ENCODE results near the gene SP9. TPM values are rescaled to one million over a fixed set of nuclear protein-coding genes. Genes with fewer than 3 reads are reported as not detected.

The SP9 gene
- total and polyA plus RNA-seq, 4 donors: 0.30 to 1.9 (median 1.2) TPM

DNA sequence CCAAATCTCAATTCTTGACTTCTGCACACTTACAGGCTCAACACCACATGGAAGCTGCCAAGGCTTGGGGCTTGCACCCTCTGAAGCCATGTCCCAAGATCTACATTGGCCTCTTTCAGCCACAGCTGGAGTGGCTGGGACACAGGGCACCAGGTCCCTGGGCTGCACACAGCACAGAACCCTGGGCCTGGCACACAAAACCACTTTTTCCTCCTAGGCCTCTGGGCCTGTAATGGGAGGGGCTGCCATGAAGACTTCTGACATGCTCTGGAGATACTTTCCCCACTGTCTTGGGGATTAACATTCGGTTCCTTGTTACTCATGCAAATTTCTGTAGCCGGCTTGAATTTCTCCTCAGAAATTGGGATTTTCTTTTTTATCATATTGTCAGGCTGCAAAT is 29.9 kb downstream of the SP9 start:
- WGBS (ENCODE audit: insufficient coverage): 100% methylated on average over 2 of the region's 2 CpGs
- H3K27me3 ChIP-seq (ENCODE audit: control insufficient read depth, insufficient read depth, low read length): no peaks in the 10 kb centered on the region
- no peak overlapping the region for H3K4me3 ChIP-seq (ENCODE audit: low read depth, low read length)
- no peak for DNase-seq (ENCODE audit: low read depth in 4 of 6, low spot score in 6 of 6)
- no peak overlapping the region for H3K27ac ChIP-seq (ENCODE audit: low read depth, low read length)
- peaks cover 12% of the 10 kb centered on the region for H3K36me3 ChIP-seq (ENCODE audit: control insufficient read depth, insufficient read depth, low read length)
- H3K4me1 ChIP-seq (ENCODE audit: control insufficient read depth, insufficient read depth, low read length): no peaks in the 10 kb centered on the region
- H3K9me3 ChIP-seq (ENCODE audit: control insufficient read depth, insufficient read depth, low read length): peaks cover 4% of the 10 kb centered on the region

DNA sequence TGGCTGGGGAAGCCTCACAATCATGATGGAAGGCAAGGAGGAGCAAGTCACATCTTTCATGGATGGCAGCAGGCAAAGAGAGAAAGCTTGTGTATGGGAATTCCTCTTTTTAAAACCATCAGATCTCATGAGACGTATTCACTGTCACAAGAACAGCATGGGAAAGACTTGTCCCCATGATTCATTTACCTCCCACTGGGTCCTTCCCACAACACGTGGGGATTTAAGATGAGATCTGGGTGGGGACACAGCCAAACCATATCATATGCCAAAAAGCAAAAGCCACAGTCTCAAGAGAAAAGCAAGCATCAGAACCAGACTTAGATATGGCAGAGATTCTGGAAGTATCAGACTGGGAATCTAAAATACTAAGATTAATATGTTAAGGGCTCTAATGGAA is 30.8 kb downstream of the SP9 start:
- no peak for DNase-seq (ENCODE audit: low read depth in 4 of 6, low spot score in 6 of 6)
- no CpG with 5 or more reads among the region's 2 CpGs for WGBS (ENCODE audit: insufficient coverage)
- Histone ChIP-seq H3K4me3 (ENCODE audit: low read depth, low read length) (no peak overlapping the region), H3K27ac (ENCODE audit: low read depth, low read length) (no peak overlapping the region), H3K4me1 (ENCODE audit: control insufficient read depth, insufficient read depth, low read length) (no peaks in the 10 kb centered on the region), H3K9me3 (ENCODE audit: control insufficient read depth, insufficient read depth, low read length) (peaks cover 4% of the 10 kb centered on the region), H3K36me3 (ENCODE audit: control insufficient read depth, insufficient read depth, low read length) (peaks cover 17% of the 10 kb centered on the region), H3K27me3 (ENCODE audit: control insufficient read depth, insufficient read depth, low read length) (no peaks in the 10 kb centered on the region)

DNA sequence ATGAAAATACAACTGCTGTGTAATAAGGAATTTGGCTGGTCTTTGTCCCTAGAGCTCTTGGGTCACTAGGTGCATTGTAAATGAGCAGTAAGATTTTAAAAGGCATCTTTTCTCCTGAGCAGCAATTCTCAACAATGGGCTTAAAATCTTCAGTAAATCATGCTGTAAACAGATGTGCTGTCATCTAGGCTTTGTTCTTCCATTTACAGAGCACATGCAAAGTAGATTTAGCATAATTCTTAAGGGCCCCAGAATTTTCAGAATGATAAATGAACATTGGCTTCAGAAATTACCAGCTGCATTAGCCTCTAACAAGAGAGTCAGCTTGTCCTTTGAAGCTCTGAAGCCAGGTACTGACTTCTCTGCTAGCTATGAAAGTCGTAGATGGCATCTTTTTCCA is 33.9 kb downstream of the SP9 start:
- Histone ChIP-seq H3K4me3 (ENCODE audit: low read depth, low read length) (no peak overlapping the region), H3K27ac (ENCODE audit: low read depth, low read length) (no peak overlapping the region), H3K9me3 (ENCODE audit: control insufficient read depth, insufficient read depth, low read length) (peaks cover 3% of the 10 kb centered on the region), H3K27me3 (ENCODE audit: control insufficient read depth, insufficient read depth, low read length) (no peaks in the 10 kb centered on the region), H3K36me3 (ENCODE audit: control insufficient read depth, insufficient read depth, low read length) (peaks cover 17% of the 10 kb centered on the region), H3K4me1 (ENCODE audit: control insufficient read depth, insufficient read depth, low read length) (no peaks in the 10 kb centered on the region)
- DNase-seq (ENCODE audit: low read depth in 4 of 6, low spot score in 6 of 6): no peak
- WGBS (ENCODE audit: insufficient coverage): no CpG with 5 or more reads among the region's 1 CpG

GRCh38 chr2:174376967-174377366 is 42.2 kb downstream of the SP9 start:
- no peaks in the 10 kb centered on the region for H3K4me1 ChIP-seq (ENCODE audit: control insufficient read depth, insufficient read depth, low read length)
- H3K4me3 ChIP-seq (ENCODE audit: low read depth, low read length): no peak overlapping the region
- WGBS (ENCODE audit: insufficient coverage): no CpG with 5 or more reads among the region's 2 CpGs
- no peak overlapping the region for H3K27ac ChIP-seq (ENCODE audit: low read depth, low read length)
- no peaks in the 10 kb centered on the region for H3K27me3 ChIP-seq (ENCODE audit: control insufficient read depth, insufficient read depth, low read length)
- no peaks in the 10 kb centered on the region for H3K9me3 ChIP-seq (ENCODE audit: control insufficient read depth, insufficient read depth, low read length)
- no peak for DNase-seq (ENCODE audit: low read depth in 4 of 6, low spot score in 6 of 6)
- H3K36me3 ChIP-seq (ENCODE audit: control insufficient read depth, insufficient read depth, low read length): peaks cover 34% of the 10 kb centered on the region

GRCh38 chr2:174383796-174384195 is 49.0 kb downstream of the SP9 start:
- no peak overlapping the region for H3K4me3 ChIP-seq (ENCODE audit: low read depth, low read length)
- H3K27ac ChIP-seq (ENCODE audit: low read depth, low read length): no peak overlapping the region
- WGBS (ENCODE audit: insufficient coverage): 100% methylated on average over 1 of the region's 1 CpG
- H3K4me1 ChIP-seq (ENCODE audit: control insufficient read depth, insufficient read depth, low read length): no peaks in the 10 kb centered on the region
- H3K27me3 ChIP-seq (ENCODE audit: control insufficient read depth, insufficient read depth, low read length): no peaks in the 10 kb centered on the region
- DNase-seq (ENCODE audit: low read depth in 4 of 6, low spot score in 6 of 6): no peak
- peaks cover 18% of the 10 kb centered on the region for H3K36me3 ChIP-seq (ENCODE audit: control insufficient read depth, insufficient read depth, low read length)
- H3K9me3 ChIP-seq (ENCODE audit: control insufficient read depth, insufficient read depth, low read length): no peaks in the 10 kb centered on the region

DNA sequence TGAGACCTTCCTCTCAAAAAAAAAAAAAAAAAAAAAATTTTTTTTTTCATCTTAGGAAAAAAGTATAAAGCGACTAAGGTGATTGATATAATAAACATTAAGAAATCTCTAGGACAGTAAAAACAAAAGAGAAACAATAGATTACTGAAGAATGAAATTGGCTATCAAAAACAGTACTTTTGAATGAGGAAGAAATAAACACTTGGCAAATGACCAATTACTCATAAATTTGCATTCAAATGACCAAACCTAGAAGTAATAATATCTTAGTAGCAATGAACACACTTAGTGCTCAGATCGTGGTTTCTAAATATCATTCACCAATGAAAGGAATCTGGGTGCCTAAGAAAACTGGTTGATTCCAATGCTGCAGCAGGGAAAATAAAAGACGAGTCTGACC is 50.4 kb downstream of the SP9 start:
- no peaks in the 10 kb centered on the region for H3K27me3 ChIP-seq (ENCODE audit: control insufficient read depth, insufficient read depth, low read length)
- no peaks in the 10 kb centered on the region for H3K4me1 ChIP-seq (ENCODE audit: control insufficient read depth, insufficient read depth, low read length)
- DNase-seq (ENCODE audit: low read depth in 4 of 6, low spot score in 6 of 6): no peak
- H3K27ac ChIP-seq (ENCODE audit: low read depth, low read length): no peak overlapping the region
- H3K36me3 ChIP-seq (ENCODE audit: control insufficient read depth, insufficient read depth, low read length): peaks cover 19% of the 10 kb centered on the region
- WGBS (ENCODE audit: insufficient coverage): no CpG with 5 or more reads among the region's 3 CpGs
- H3K4me3 ChIP-seq (ENCODE audit: low read depth, low read length): no peak overlapping the region
- no peaks in the 10 kb centered on the region for H3K9me3 ChIP-seq (ENCODE audit: control insufficient read depth, insufficient read depth, low read length)

Other genes with a start within 250 kb of the SP9 start
- 100 to 1,000 TPM in 1 of 2 donors, 10 to 100 TPM in 1; 81.4 to 102 TPM for gene OLA1, start 86.4 kb upstream of the SP9 start, total RNA-seq
- 100 to 1,000 TPM; 167 to 169 TPM for gene OLA1, start 86.4 kb upstream of the SP9 start, polyA plus RNA-seq (ENCODE audit: insufficient read length in 2 of 2)
- gene SCRN3, start 60.8 kb downstream of the SP9 start, total RNA-seq: 10 to 100 TPM; 47.3 to 51.0 TPM
- 10 to 100 TPM; 47.2 to 58.8 TPM for gene SCRN3, start 60.8 kb downstream of the SP9 start, polyA plus RNA-seq (ENCODE audit: insufficient read length in 2 of 2)
- gene GPR155, start 152.1 kb downstream of the SP9 start, total RNA-seq: 10 to 100 TPM; 15.4 to 53.8 TPM
- gene GPR155, start 152.1 kb downstream of the SP9 start, polyA plus RNA-seq (ENCODE audit: insufficient read length in 2 of 2): 10 to 100 TPM; 23.1 to 23.3 TPM